K562 (cell line): ENCODE results near the gene KRT25. TPM values are rescaled to one million over a fixed set of nuclear protein-coding genes. Genes with fewer than 3 reads are reported as not detected.

Experiments used
- CTCF ChIP-seq, 3 experiments: IDR thresholded peaks in 2 of 3; conservative IDR thresholded peaks in 1 of 3; 2 replicates each; pipeline ENCODE4 v1.5.1; 2011 to 2012; ENCODE audit warnings: low read length in 3 of 3, mild to moderate bottlenecking in 3 of 3, control low read depth in 2 of 3, improper control_type of control experiment in 1 of 3, inconsistent platforms in 1 of 3, low read depth in 1 of 3, mixed read lengths in 1 of 3, moderate library complexity in 1 of 3; ENCODE audit not compliant: insufficient read depth in 2 of 3
- CTCFL ChIP-seq: IDR thresholded peaks from 2 replicates; pipeline ENCODE4 v1.6.1; 2011; ENCODE audit warnings: borderline replicate concordance, low read depth, mild to moderate bottlenecking, moderate library complexity, low read length; ENCODE audit not compliant: insufficient read depth, poor library complexity, severe bottlenecking
- MCM5 ChIP-seq: fragments of 450-650 bp; IDR thresholded peaks from 2 replicates; pipeline ENCODE4 v1.6.1; 2016; ENCODE audit warnings: low read depth
- MXD1 ChIP-seq: fragments of 250-450 bp; sonication (Bioruptor Pico); IDR thresholded peaks from 2 replicates; pipeline ENCODE4 v1.8.0; 2021; ENCODE audit warnings: borderline replicate concordance, mild to moderate bottlenecking, moderate library complexity; ENCODE audit not compliant: poor library complexity, severe bottlenecking
- NCOA2 ChIP-seq, 2 experiments: fragments of 450-650 bp; IDR thresholded peaks; 2 replicates each; pipeline ENCODE4 v1.6.1; 2018; ENCODE audit warnings: mild to moderate bottlenecking in 2 of 2, moderate library complexity in 1 of 2; ENCODE audit not compliant: partially characterized antibody in 2 of 2
- NR0B1 ChIP-seq: fragments of 450-650 bp; IDR thresholded peaks from one replicate; pipeline ENCODE4 v1.6.1; 2018; ENCODE audit warnings: mild to moderate bottlenecking, moderate library complexity; ENCODE audit not compliant: partially characterized antibody
- NR4A1 ChIP-seq, 2 experiments: fragments of 250-450 bp in 1 of 2; fragments of 450-650 bp in 1 of 2; sonication (Bioruptor Pico) in 1 of 2; IDR thresholded peaks; 2 replicates each; pipeline versions ENCODE4 v1.4.0 to v1.6.1; 2016 to 2020; ENCODE audit warnings: mild to moderate bottlenecking in 2 of 2, missing compliant biosample characterization in 1 of 2, missing genetic modification characterization in 1 of 2, moderate library complexity in 1 of 2
- PHF8 ChIP-seq: fragments of 200-600 bp; sonication (generic); IDR thresholded peaks from 2 replicates; pipeline ENCODE4 v1.6.1; 2012; ENCODE audit warnings: mixed run types, mild to moderate bottlenecking, inconsistent platforms, low read length, moderate library complexity, borderline replicate concordance
- SMC3 ChIP-seq: conservative IDR thresholded peaks from 2 replicates; pipeline ENCODE4 v1.6.1; 2011; ENCODE audit warnings: low read depth, low read length, improper control_type of control experiment; ENCODE audit not compliant: insufficient read depth
- USF1 ChIP-seq: sonication (generic); formaldehyde crosslinking; IDR thresholded peaks from 2 replicates; pipeline ENCODE4 v1.9.0; 2022; ENCODE audit warnings: mild to moderate bottlenecking, missing genetic modification reagents
- ZSCAN29 ChIP-seq: fragments of 450-650 bp; IDR thresholded peaks from 2 replicates; pipeline ENCODE4 v1.6.1; 2017
- polyA plus RNA-seq, 8 experiments: library from polyadenylated mRNA; depleted of rRNA in 4 of 8; stranded (reverse) in 5 of 8; unstranded in 3 of 8; fragments of >200 nt; fragmentation: Nextera tagmentation in 2 of 8; fragmentation: Illumina TruSeq in 1 of 8; extraction: Ambion mirVana in 2 of 8; extraction: Trizol in 1 of 8; gene quantifications; 2 replicates each; pipeline versions ENCODE4 v1.2.1 to v1.2.3, GENCODE V29; 2011 to 2014; ENCODE audit warnings: inconsistent platforms in 1 of 8, missing spikeins in 1 of 8
- total RNA-seq, 7 experiments: library from RNA; depleted of rRNA in 6 of 7; stranded (reverse); fragments of >200 nt in 6 of 7; fragmentation: Illumina TruSeq in 2 of 7; extraction: Trizol in 2 of 7; gene quantifications; 2 replicates each; pipeline versions ENCODE4 v1.2.1 to v1.2.3, GENCODE V29; 2011 to 2021; ENCODE audit warnings: low replicate concordance in 1 of 7

Gene KRT25
- total and polyA plus RNA-seq, 9 of the 15 experiments (the other 6 are each of a cell fraction or from before 2014, with no cell fraction given) = not detected

- TF ChIP-seq NCOA2 (IDR thresholded peaks at IDR 0.05; ENCODE audit: partially characterized antibody in 2 of 2) = no peak
- no peak for TF ChIP-seq NR4A1 (CRISPR knock-in tag; IDR thresholded peaks at IDR 0.05)
- no peak for TF ChIP-seq NR4A1 (tag; IDR thresholded peaks at IDR 0.05)
- TF ChIP-seq CTCFL = no peak
- no peak for TF ChIP-seq USF1 (CRISPR knock-in tag)
- TF ChIP-seq NR0B1 = no peak
- TF ChIP-seq ZSCAN29 = peak; percentile 94
- no peak for TF ChIP-seq MCM5
- peak; percentile 52 to 73 (median 65) for TF ChIP-seq CTCF (IDR thresholded peaks at IDR 0.05 in 2 of 3, conservative IDR thresholded peaks at IDR 0.05 in 1 of 3; ENCODE audit: insufficient read depth in 2 of 3, low read depth in 1 of 3, low read length in 3 of 3)
- TF ChIP-seq SMC3 = peak; percentile 55; the same call in 1 of the 2 replicates
- TF ChIP-seq MXD1 (CRISPR knock-in tag) = no peak
- TF ChIP-seq PHF8 = no peak
These were observed 36.8 kb upstream of the KRT25 start (continued) for GRCh38 chr17:40791787-40792436.
